Natural killer cell (primary cell): ENCODE results near the gene RBMS3. TPM values are rescaled to one million over a fixed set of nuclear protein-coding genes. Genes with fewer than 3 reads are reported as not detected.

ENCODE experiments used
- ATAC-seq, 3 donors: fragments of 150-1000 bp in 2 of 3; fragments of 200-7000 bp in 1 of 3; cut with Tn5 transposase; 1 replicate in 1 of 3; 2 replicates in 2 of 3; pipeline ENCODE4 v1.10.0; 2021; ENCODE audit warnings: mild to moderate bottlenecking in 2 of 3, moderate library complexity in 2 of 3
- DNase-seq, 2 donors: peaks; one replicate each; pipeline versions ENCODE4 v3.0.0 to v3.0.0-alpha.2; 2013 to 2021; ENCODE audit warnings: mixed read lengths in 1 of 2
- H3K27ac ChIP-seq: one replicate; pipeline ENCODE4 v1.5.1; 2013; ENCODE audit warnings: mild to moderate bottlenecking, low read length
- H3K27me3 ChIP-seq: one replicate; pipeline ENCODE4 v1.6.1; 2013; ENCODE audit warnings: low read length; ENCODE audit not compliant: control insufficient read depth, insufficient read depth
- H3K36me3 ChIP-seq: one replicate; pipeline ENCODE4 v1.6.1; 2013; ENCODE audit warnings: low read length; ENCODE audit not compliant: control insufficient read depth, insufficient read depth
- H3K4me1 ChIP-seq: one replicate; pipeline ENCODE4 v1.6.1; 2013; ENCODE audit warnings: low read length; ENCODE audit not compliant: control insufficient read depth, insufficient read depth
- H3K4me3 ChIP-seq: one replicate; pipeline ENCODE4 v1.5.1; 2013; ENCODE audit warnings: low read length
- H3K9me3 ChIP-seq: one replicate; pipeline ENCODE4 v1.6.1; 2013; ENCODE audit warnings: low read length; ENCODE audit not compliant: control insufficient read depth, insufficient read depth
- H3K27ac Mint-ChIP-seq, 2 donors: one replicate each; pipeline ENCODE4 v1.8.0; 2022; ENCODE audit warnings: mild to moderate bottlenecking in 2 of 2, mixed read lengths in 2 of 2, moderate library complexity in 1 of 2
- H3K27me3 Mint-ChIP-seq, 2 donors: one replicate each; pipeline ENCODE4 v1.8.0; 2022; ENCODE audit warnings: low read depth in 2 of 2, mixed read lengths in 2 of 2
- H3K36me3 Mint-ChIP-seq: one replicate; pipeline ENCODE4 v1.8.0; 2022; ENCODE audit warnings: mixed read lengths
- H3K4me1 Mint-ChIP-seq, 2 donors: one replicate each; pipeline ENCODE4 v1.8.0; 2022; ENCODE audit warnings: mixed read lengths in 2 of 2
- H3K4me3 Mint-ChIP-seq: one replicate; pipeline ENCODE4 v1.8.0; 2022; ENCODE audit warnings: mild to moderate bottlenecking, moderate library complexity, mixed read lengths
- H3K9me3 Mint-ChIP-seq, 2 donors: one replicate each; pipeline ENCODE4 v1.8.0; 2022; ENCODE audit warnings: mixed read lengths in 2 of 2
- CTCF ChIP-seq: fragments of 200-600 bp; IDR thresholded peaks from one replicate; pipeline ENCODE4 v1.8.0; 2022; ENCODE audit warnings: antibody characterized with exemption
- WGBS: methylation state at CpG from one replicate; pipeline ENCODE4 v1.1.7; 2013; ENCODE audit warnings: missing lambda C conversion rate; ENCODE audit not compliant: insufficient coverage; 5-methylcytosine and 5-hydroxymethylcytosine counted together
- intact Hi-C: fragments of 100-400 bp; cut with micrococcal nuclease; formaldehyde crosslinking; loops from one replicate; pipeline ENCODE4 v1.14.2; 2022
- total RNA-seq, 4 donors: library from RNA; stranded (reverse); fragments of 120-200 nt in 1 of 4; gene quantifications; one replicate each; pipeline versions ENCODE4 v1.2.3 to v1.2.4, GENCODE V29; 2013 to 2022

The RBMS3 gene
- total RNA-seq, 3 donors from 2014 or later (not counting 1 experiment from before 2014, with no cell fraction given), result 0.16 TPM; not detected in 2

GRCh38 chr3:29601861-29602585, 321.2 kb downstream of the RBMS3 start:
- no peak overlapping the region for H3K27ac Mint-ChIP-seq
- intact Hi-C loops, result no loop called here
- peaks cover 3 to 4% of the 10 kb centered on the region in 2 donors for H3K9me3 Mint-ChIP-seq
- no peaks in the 10 kb centered on the region for H3K9me3 ChIP-seq
- no peaks in the 10 kb centered on the region for H3K36me3 ChIP-seq
- H3K27me3 ChIP-seq, result no peaks in the 10 kb centered on the region
- no peak overlapping the region for H3K27ac ChIP-seq
- H3K4me3 ChIP-seq, result no peak overlapping the region
- no peaks in the 10 kb centered on the region for H3K27me3 Mint-ChIP-seq
- DNase-seq (no peak), ATAC-seq (no peak)
- WGBS, result 42% methylated on average over 4 of the region's 4 CpGs
- H3K36me3 Mint-ChIP-seq, result no peaks in the 10 kb centered on the region
- no peaks in the 10 kb centered on the region for H3K4me1 ChIP-seq
- no peak for TF ChIP-seq CTCF
- H3K4me1 Mint-ChIP-seq, result no peaks in the 10 kb centered on the region
- H3K4me3 Mint-ChIP-seq, result no peak overlapping the region

DNA sequence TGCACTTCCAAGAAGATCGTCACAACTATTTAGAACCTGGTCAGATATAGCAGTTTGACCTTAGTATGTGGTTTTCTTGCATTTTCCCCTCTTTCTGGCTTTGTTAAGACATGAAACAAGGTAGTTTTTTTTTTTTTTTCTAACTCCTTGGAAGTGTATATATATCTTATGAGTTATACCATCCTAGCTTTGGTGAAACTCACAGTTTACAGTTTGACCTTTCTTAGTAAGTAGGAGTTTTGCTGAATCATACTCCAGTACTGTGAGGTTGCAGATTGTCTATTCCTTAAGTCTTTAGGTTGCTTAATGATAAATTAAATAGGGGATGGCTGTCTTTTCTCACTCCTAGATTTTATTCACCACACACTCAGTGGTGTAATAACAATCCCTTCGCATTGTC, 325.0 kb downstream of the RBMS3 start:
- H3K4me1 ChIP-seq, result no peaks in the 10 kb centered on the region
- no peaks in the 10 kb centered on the region for H3K27me3 ChIP-seq
- no peaks in the 10 kb centered on the region for H3K4me1 Mint-ChIP-seq
- no peak overlapping the region for H3K4me3 Mint-ChIP-seq
- intact Hi-C loops, result no loop called here
- peaks cover 4 to 6% of the 10 kb centered on the region in 2 donors for H3K9me3 Mint-ChIP-seq
- no peaks in the 10 kb centered on the region for H3K9me3 ChIP-seq
- H3K36me3 ChIP-seq, result no peaks in the 10 kb centered on the region
- ATAC-seq, result no peak
- no peaks in the 10 kb centered on the region for H3K27me3 Mint-ChIP-seq
- no peak for DNase-seq
- no peak overlapping the region for H3K4me3 ChIP-seq
- no peak for TF ChIP-seq CTCF
- H3K27ac Mint-ChIP-seq, result no peak overlapping the region
- WGBS, result 100% methylated on average over 1 of the region's 2 CpGs
- no peak overlapping the region for H3K27ac ChIP-seq
- H3K36me3 Mint-ChIP-seq, result no peaks in the 10 kb centered on the region

GRCh38 chr3:29606416-29606815, 325.5 kb downstream of the RBMS3 start:
- H3K27ac Mint-ChIP-seq, result no peak overlapping the region
- H3K9me3 Mint-ChIP-seq, result peaks cover 4 to 7% of the 10 kb centered on the region in 2 donors
- H3K9me3 ChIP-seq, result no peaks in the 10 kb centered on the region
- H3K27ac ChIP-seq, result no peak overlapping the region
- no peaks in the 10 kb centered on the region for H3K4me1 Mint-ChIP-seq
- ATAC-seq (no peak), DNase-seq (no peak)
- no peaks in the 10 kb centered on the region for H3K4me1 ChIP-seq
- no peak overlapping the region for H3K4me3 Mint-ChIP-seq
- no peak for TF ChIP-seq CTCF
- H3K36me3 ChIP-seq, result no peaks in the 10 kb centered on the region
- intact Hi-C loops, result no loop called here
- H3K27me3 ChIP-seq, result no peaks in the 10 kb centered on the region
- no peaks in the 10 kb centered on the region for H3K36me3 Mint-ChIP-seq
- H3K4me3 ChIP-seq, result no peak overlapping the region
- H3K27me3 Mint-ChIP-seq, result no peaks in the 10 kb centered on the region
